Nephron (organoid): ENCODE data around the gene KCNMB1.

ENCODE experiments used
- H3K27ac Mint-ChIP-seq, 3 experiments: 2 replicates each; pipeline ENCODE4 v1.8.0; 2020; ENCODE audit warnings: mixed read lengths in 3 of 3, mild to moderate bottlenecking in 2 of 3, moderate library complexity in 1 of 3
- H3K27me3 Mint-ChIP-seq: 2 replicates; pipeline ENCODE4 v1.8.0; 2021; ENCODE audit warnings: low read depth, mild to moderate bottlenecking, moderate library complexity, mixed read lengths
- H3K36me3 Mint-ChIP-seq: 2 replicates; pipeline ENCODE4 v1.8.0; 2020; ENCODE audit warnings: low read depth, mixed read lengths
- H3K4me1 Mint-ChIP-seq: 2 replicates; pipeline ENCODE4 v1.8.0; 2020; ENCODE audit warnings: mixed read lengths
- H3K4me3 Mint-ChIP-seq, 3 experiments: 2 replicates each; pipeline ENCODE4 v1.8.0; 2020; ENCODE audit warnings: mild to moderate bottlenecking in 3 of 3, mixed read lengths in 3 of 3, moderate library complexity in 2 of 3
- H3K9me3 Mint-ChIP-seq: 2 replicates; pipeline ENCODE4 v1.8.0; 2020; ENCODE audit warnings: mixed read lengths
- TF ChIP-seq, protein P1 (sequence below), 3 experiments: fragments of 200-600 bp; sonication (generic); IDR thresholded peaks; one replicate each; pipeline ENCODE4 v1.5.0; 2021; ENCODE audit warnings: antibody characterized with exemption in 3 of 3; ENCODE audit not compliant: unreplicated experiment in 3 of 3

Gene KCNMB1

DNA sequence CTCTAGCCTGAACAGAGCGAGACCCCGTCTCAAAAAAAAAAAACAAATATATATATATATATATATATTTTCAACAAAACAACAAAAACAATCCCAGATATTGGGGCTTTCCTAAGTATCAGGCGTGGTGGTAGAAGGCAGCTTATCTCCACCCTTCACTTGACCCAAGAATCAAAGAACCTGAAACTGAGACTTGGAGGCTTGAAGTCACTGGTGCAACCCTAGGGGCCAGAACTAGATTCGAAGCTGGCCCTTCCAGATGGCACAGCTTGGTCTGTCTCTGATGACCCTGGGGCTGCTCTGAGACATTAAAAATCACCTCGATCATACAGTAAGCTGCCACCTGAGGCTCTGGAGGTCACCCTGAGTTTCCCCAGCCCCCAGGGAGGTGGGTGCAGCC lies 1.3 kb upstream of the KCNMB1 start:
- H3K4me1 Mint-ChIP-seq, result peaks cover 39% of the 10 kb centered on the region
- TF ChIP-seq, protein P1, sequence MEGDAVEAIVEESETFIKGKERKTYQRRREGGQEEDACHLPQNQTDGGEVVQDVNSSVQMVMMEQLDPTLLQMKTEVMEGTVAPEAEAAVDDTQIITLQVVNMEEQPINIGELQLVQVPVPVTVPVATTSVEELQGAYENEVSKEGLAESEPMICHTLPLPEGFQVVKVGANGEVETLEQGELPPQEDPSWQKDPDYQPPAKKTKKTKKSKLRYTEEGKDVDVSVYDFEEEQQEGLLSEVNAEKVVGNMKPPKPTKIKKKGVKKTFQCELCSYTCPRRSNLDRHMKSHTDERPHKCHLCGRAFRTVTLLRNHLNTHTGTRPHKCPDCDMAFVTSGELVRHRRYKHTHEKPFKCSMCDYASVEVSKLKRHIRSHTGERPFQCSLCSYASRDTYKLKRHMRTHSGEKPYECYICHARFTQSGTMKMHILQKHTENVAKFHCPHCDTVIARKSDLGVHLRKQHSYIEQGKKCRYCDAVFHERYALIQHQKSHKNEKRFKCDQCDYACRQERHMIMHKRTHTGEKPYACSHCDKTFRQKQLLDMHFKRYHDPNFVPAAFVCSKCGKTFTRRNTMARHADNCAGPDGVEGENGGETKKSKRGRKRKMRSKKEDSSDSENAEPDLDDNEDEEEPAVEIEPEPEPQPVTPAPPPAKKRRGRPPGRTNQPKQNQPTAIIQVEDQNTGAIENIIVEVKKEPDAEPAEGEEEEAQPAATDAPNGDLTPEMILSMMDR (IDR thresholded peaks at IDR 0.05; ENCODE audit: unreplicated experiment in 3 of 3), result no peak
- peaks cover 13% of the 10 kb centered on the region for H3K27me3 Mint-ChIP-seq
- no peaks in the 10 kb centered on the region for H3K36me3 Mint-ChIP-seq
- no peaks in the 10 kb centered on the region for H3K9me3 Mint-ChIP-seq
- H3K27ac Mint-ChIP-seq, result no peak overlapping the region
- no peak overlapping the region for H3K4me3 Mint-ChIP-seq

DNA sequence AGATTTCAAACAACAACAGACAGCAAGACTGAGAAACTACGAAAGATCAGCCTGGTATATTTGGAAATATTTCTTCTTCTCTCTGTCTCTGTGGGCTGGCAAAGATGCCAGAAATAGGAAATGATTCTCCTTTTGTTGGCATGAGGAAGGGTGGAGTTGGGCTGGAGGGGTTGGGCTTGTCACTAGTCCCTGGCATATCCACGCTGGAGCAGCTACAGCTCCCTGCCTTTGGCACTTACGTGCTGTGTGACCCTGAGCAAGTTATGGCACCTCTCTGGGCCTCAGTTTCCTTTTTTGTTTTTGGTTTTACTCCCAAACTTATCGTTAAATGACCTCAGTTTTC lies 354 bp upstream of the KCNMB1 start:
- H3K27me3 Mint-ChIP-seq, result peaks cover 11% of the 10 kb centered on the region
- TF ChIP-seq, protein P1 (IDR thresholded peaks at IDR 0.05; ENCODE audit: unreplicated experiment in 3 of 3), result no peak
- no peaks in the 10 kb centered on the region for H3K36me3 Mint-ChIP-seq
- peak overlapping the region; percentile 68 to 90 (median 87) for H3K27ac Mint-ChIP-seq
- peak overlapping the region; percentile 15 to 38 (median 27) for H3K4me3 Mint-ChIP-seq
- peaks cover 39% of the 10 kb centered on the region for H3K4me1 Mint-ChIP-seq
- no peaks in the 10 kb centered on the region for H3K9me3 Mint-ChIP-seq

DNA sequence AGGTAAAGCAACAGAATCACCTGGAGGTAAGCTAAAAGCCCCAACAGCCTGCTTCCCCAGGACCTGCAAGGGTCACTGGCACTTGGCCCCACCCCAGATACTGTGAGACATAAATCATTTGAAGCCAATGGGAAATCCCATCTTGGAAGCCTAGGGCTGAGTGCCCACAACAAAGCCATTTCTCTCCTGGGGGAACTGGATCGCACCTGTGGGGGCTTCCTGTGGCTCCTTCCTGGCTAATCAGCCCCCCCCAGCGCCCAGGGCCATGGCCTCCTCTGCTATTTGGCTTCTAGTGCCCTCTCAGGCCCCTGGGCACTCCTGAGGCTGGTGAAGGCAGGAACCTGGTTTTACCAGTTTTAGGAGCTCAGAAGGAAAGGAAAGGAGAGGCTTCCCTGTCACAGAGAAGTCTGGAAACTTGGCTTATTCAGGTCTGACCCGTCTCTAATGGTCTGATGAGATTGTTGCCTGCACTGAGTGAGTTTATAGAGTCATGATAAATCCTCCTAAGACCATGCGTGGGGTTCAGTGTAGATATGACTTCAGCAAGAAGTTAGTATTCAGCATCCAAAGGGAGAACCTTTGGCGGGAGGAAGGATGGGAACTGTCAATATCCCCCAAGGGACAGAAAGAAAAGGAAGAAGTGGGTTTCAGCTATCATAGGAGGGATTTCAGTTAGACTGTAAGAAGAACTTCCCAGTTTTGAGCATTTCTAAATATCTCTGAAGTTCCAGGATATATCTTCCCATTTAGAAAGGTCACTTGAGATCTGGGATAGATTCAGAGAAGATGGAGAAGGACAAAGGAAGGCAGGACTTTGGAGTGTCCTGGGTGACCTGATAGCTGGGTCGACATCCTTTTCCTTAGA lies 1.2 kb downstream of the KCNMB1 start:
- H3K36me3 Mint-ChIP-seq, result no peaks in the 10 kb centered on the region
- no peaks in the 10 kb centered on the region for H3K9me3 Mint-ChIP-seq
- H3K27ac Mint-ChIP-seq, result peak overlapping the region; percentile 20 to 90 (median 74)
- peaks cover 11% of the 10 kb centered on the region for H3K27me3 Mint-ChIP-seq
- TF ChIP-seq, protein P1 (IDR thresholded peaks at IDR 0.05; ENCODE audit: unreplicated experiment in 3 of 3), result no peak
- peak overlapping the region in 2 of 3 experiments; percentile 6 to 24 for H3K4me3 Mint-ChIP-seq
- H3K4me1 Mint-ChIP-seq, result peaks cover 45% of the 10 kb centered on the region

DNA sequence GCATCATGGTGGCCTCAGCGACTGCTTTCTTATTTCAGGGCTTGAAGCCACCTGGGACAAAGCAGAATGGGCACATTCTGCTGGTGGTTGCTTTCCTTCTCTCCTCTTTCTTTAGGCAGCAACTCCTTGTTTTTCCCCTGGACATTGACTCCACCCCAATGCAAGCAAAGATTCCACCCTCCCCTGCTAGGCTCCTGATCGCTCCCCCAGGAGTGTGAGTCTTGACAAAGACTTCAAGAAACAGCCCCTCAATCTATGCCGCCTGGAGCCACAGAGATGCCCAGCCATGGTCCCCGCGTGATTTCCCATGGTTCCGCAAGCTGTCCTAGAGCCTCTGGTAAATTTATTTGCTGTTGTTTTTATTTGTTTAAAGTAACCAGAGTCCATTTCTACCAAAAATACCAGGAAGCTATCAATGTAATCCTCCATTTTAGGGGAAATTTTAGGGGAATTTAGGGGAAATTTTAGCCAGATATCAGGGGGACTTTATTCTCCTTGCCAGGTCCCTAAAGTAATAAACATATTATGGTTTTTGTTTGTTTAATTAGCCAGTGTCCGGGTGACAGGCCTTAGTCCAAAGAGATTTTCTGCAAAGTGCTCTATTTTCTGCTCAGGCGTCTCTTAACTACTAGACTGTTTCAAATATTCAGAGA lies 2.3 kb downstream of the KCNMB1 start:
- peak overlapping the region in 2 of 3 experiments; percentile 73 to 74 for H3K27ac Mint-ChIP-seq
- no peaks in the 10 kb centered on the region for H3K9me3 Mint-ChIP-seq
- no peaks in the 10 kb centered on the region for H3K36me3 Mint-ChIP-seq
- H3K4me1 Mint-ChIP-seq, result peaks cover 41% of the 10 kb centered on the region
- H3K4me3 Mint-ChIP-seq, result no peak overlapping the region
- H3K27me3 Mint-ChIP-seq, result peaks cover 17% of the 10 kb centered on the region
- TF ChIP-seq, protein P1 (IDR thresholded peaks at IDR 0.05; ENCODE audit: unreplicated experiment in 3 of 3), result no peak

DNA sequence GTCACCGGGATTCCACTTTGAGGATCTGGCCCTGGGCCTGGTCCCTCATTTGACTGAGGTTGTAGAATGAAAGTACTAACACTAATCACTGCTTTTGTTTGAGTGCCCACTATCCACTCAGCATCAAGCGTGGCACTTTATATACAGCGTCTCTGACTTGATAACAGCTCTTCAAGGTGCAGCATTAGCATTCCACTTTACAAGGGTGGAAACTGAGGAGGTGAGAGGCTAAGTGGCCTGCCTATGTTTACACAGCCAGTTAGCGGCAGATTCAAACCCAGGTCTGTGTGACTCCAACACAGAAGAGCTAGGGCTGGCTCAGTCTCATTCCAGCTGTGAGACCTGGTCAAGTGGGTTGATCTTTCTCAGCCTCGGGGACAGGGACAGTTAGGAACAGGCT lies 5.9 kb downstream of the KCNMB1 start:
- H3K9me3 Mint-ChIP-seq, result no peaks in the 10 kb centered on the region

More for the DNA sequence above, 5.9 kb downstream of the KCNMB1 start:
- Mint-ChIP-seq H3K27ac (no peak overlapping the region), H3K36me3 (no peaks in the 10 kb centered on the region), H3K27me3 (peaks cover 21% of the 10 kb centered on the region), H3K4me3 (no peak overlapping the region), H3K4me1 (peaks cover 40% of the 10 kb centered on the region)
- TF ChIP-seq, protein P1 (IDR thresholded peaks at IDR 0.05; ENCODE audit: unreplicated experiment in 3 of 3), result no peak
